HepG2 (cell line): ENCODE measurements around the gene SPATA13. TPM values are rescaled to one million over a fixed set of nuclear protein-coding genes. Genes with fewer than 3 reads are reported as not detected.

Source experiments
- ATAC-seq: fragments of 200-7000 bp; cut with Tn5 transposase; 3 replicates; pipeline ENCODE4 v1.9.1; 2020; ENCODE audit warnings: mild to moderate bottlenecking, moderate library complexity
- BruUV-seq: library from RNA; stranded (reverse); fragments of 400-500 nt; replicated peaks from 2 replicates; lab custom pipeline; 2021; lab: Mats Ljungman, UMichigan
- CTCF ChIA-PET: fragments of 300-600 bp; formaldehyde crosslinking; extraction: SDS; loops from one replicate; lab custom pipeline; 2021; ENCODE audit warnings: low total read pairs, inconsistent platforms, low intra/inter-chr PET ratio; lab: Yijun Ruan, JAX
- POLR2A ChIA-PET: fragments of 350-600 bp; sonication (Branson Sonifier 250); formaldehyde crosslinking; loops from one replicate; lab custom pipeline; 2020; ENCODE audit warnings: antibody characterized with exemption, inconsistent platforms; lab: Yijun Ruan, JAX
- DNase-seq: peaks from one replicate; pipeline ENCODE4 v3.0.0-alpha.2; 2015; ENCODE audit warnings: low spot score
- FAIRE-seq: peaks from 3 replicates; lab custom pipeline; 2011; peaks lifted over from hg19 to GRCh38; lab: Jason Lieb, UNC
- H2AFZ ChIP-seq: one replicate; pipeline ENCODE4 v1.6.1; 2011; ENCODE audit warnings: low read length, inconsistent platforms
- H3K27ac ChIP-seq: fragments of 300-600 bp; 3 replicates; pipeline ENCODE4 v1.8.0; 2011; ENCODE audit warnings: mixed run types, mild to moderate bottlenecking, mixed read lengths, low read length, inconsistent platforms; ENCODE audit not compliant: insufficient read depth; ENCODE audit errors: extremely low read length
- H3K27me3 ChIP-seq, 2 experiments: fragments of 200-600 bp in 1 of 2; 2 replicates in 1 of 2; 3 replicates in 1 of 2; pipeline versions ENCODE4 v1.6.0 to v1.8.0; 2011; ENCODE audit warnings: low read length in 2 of 2, mild to moderate bottlenecking in 2 of 2, moderate library complexity in 2 of 2, inconsistent platforms in 1 of 2; ENCODE audit not compliant: insufficient read depth in 2 of 2, control insufficient read depth in 1 of 2
- H3K36me3 ChIP-seq, 2 experiments: fragments of 200-600 bp in 1 of 2; replicated peaks in 1 of 2; 2 replicates in 1 of 2; 3 replicates in 1 of 2; pipeline versions ENCODE4 v1.5.1 to v1.8.0; 2011; ENCODE audit warnings: low read length in 2 of 2, inconsistent platforms in 1 of 2; ENCODE audit not compliant: insufficient read depth in 2 of 2, control insufficient read depth in 1 of 2
- H3K4me1 ChIP-seq: 2 replicates; pipeline ENCODE4 v1.5.1; 2012; ENCODE audit warnings: low read length, inconsistent platforms; ENCODE audit not compliant: insufficient read depth
- H3K4me2 ChIP-seq: 2 replicates; pipeline ENCODE4 v1.6.0; 2011; ENCODE audit warnings: low read depth, low read length, inconsistent platforms
- H3K4me3 ChIP-seq, 3 experiments: fragments of 200-600 bp in 1 of 3; sonication (generic), shearing (Covaris generic) in 1 of 3; replicated peaks in 1 of 3; 2 replicates each; pipeline ENCODE4 v1.5.1; 2011 to 2016; ENCODE audit warnings: low read length in 3 of 3, inconsistent platforms in 2 of 3, low read depth in 2 of 3, mild to moderate bottlenecking in 2 of 3, control low read depth in 1 of 3, mixed read lengths in 1 of 3; ENCODE audit not compliant: insufficient read depth in 1 of 3
- H3K79me2 ChIP-seq: one replicate; pipeline ENCODE4 v1.6.1; 2011; ENCODE audit warnings: low read length, inconsistent platforms; ENCODE audit not compliant: insufficient read depth
- H3K9ac ChIP-seq: 2 replicates; pipeline ENCODE4 v1.6.0; 2011; ENCODE audit warnings: mild to moderate bottlenecking, low read depth, low read length, inconsistent platforms; ENCODE audit not compliant: insufficient read depth
- H3K9me3 ChIP-seq: 2 replicates; pipeline ENCODE4 v1.5.1; 2012; ENCODE audit warnings: mild to moderate bottlenecking, low read length
- H4K20me1 ChIP-seq: 2 replicates; pipeline ENCODE4 v1.6.0; 2011; ENCODE audit warnings: inconsistent platforms, mild to moderate bottlenecking, low read length, moderate library complexity; ENCODE audit not compliant: insufficient read depth
- GATAD1 ChIP-seq: IDR thresholded peaks from 2 replicates; pipeline ENCODE4 v1.6.1; 2016; ENCODE audit warnings: missing genetic modification reagents, missing compliant biosample characterization
- GMEB1 ChIP-seq: sonication (generic); formaldehyde crosslinking; IDR thresholded peaks from 2 replicates; pipeline ENCODE4 v1.5.1; 2020; ENCODE audit warnings: missing genetic modification reagents, mild to moderate bottlenecking, borderline replicate concordance
- NFAT5 ChIP-seq: sonication (generic); formaldehyde crosslinking; IDR thresholded peaks from 2 replicates; pipeline ENCODE4 v1.4.0; 2020; ENCODE audit warnings: missing genetic modification reagents
- NRL ChIP-seq: sonication (generic); formaldehyde crosslinking; IDR thresholded peaks from 2 replicates; pipeline ENCODE4 v1.5.0; 2020; ENCODE audit warnings: missing genetic modification reagents, mild to moderate bottlenecking, moderate library complexity, borderline replicate concordance
- TAF1 ChIP-seq: sonication (generic); formaldehyde crosslinking; IDR thresholded peaks from 2 replicates; pipeline ENCODE4 v1.4.0; 2020; ENCODE audit warnings: missing genetic modification reagents
- ZBTB3 ChIP-seq: sonication (generic); formaldehyde crosslinking; IDR thresholded peaks from 2 replicates; pipeline ENCODE4 v1.4.0; 2020; ENCODE audit warnings: low read depth, mild to moderate bottlenecking, moderate library complexity, missing genetic modification reagents, borderline replicate concordance
- ZBTB7B ChIP-seq: sonication (generic); formaldehyde crosslinking; IDR thresholded peaks from 2 replicates; pipeline ENCODE4 v1.4.0; 2020; ENCODE audit warnings: missing genetic modification reagents
- ZEB1 ChIP-seq: IDR thresholded peaks from 2 replicates; pipeline ENCODE4 v1.6.1; 2012; ENCODE audit warnings: mild to moderate bottlenecking, low read depth, inconsistent platforms; ENCODE audit not compliant: insufficient replicate concordance
- ZNF264 ChIP-seq: sonication (generic); formaldehyde crosslinking; IDR thresholded peaks from 2 replicates; pipeline ENCODE4 v1.4.0; 2020; ENCODE audit warnings: missing genetic modification reagents
- ZNF431 ChIP-seq: sonication (generic); formaldehyde crosslinking; IDR thresholded peaks from 2 replicates; pipeline ENCODE4 v1.9.0; 2022; ENCODE audit warnings: missing genetic modification reagents, low read depth, mild to moderate bottlenecking, borderline replicate concordance
- ZNF550 ChIP-seq: sonication (generic); formaldehyde crosslinking; IDR thresholded peaks from 2 replicates; pipeline ENCODE4 v1.4.0; 2020; ENCODE audit warnings: mild to moderate bottlenecking, missing genetic modification reagents, borderline replicate concordance
- ZNF574 ChIP-seq: sonication (generic); formaldehyde crosslinking; IDR thresholded peaks from 2 replicates; pipeline ENCODE4 v1.4.0; 2020; ENCODE audit warnings: missing genetic modification reagents
- ZNF879 ChIP-seq: sonication (generic); formaldehyde crosslinking; IDR thresholded peaks from 2 replicates; pipeline ENCODE4 v1.8.1; 2023; ENCODE audit warnings: missing genetic modification reagents
- WGBS: methylation state at CpG from one replicate; pipeline ENCODE4 v1.1.6; 2017; ENCODE audit warnings: low lambda C conversion rate; 5-methylcytosine and 5-hydroxymethylcytosine counted together
- in situ Hi-C: cut with HindIII; loops from 2 replicates; pipeline ENCODE4 v1.10.0; 2017; ENCODE audit warnings: low pct_unique_long_range_greater_than_20kb; ENCODE audit not compliant: extremely low pct_ligation_motif_present
- intact Hi-C: fragments of 100-400 bp; cut with micrococcal nuclease; formaldehyde crosslinking; loops from one replicate; pipeline ENCODE4 v1.10.0; 2022; ENCODE audit not compliant: unreplicated experiment
- polyA plus RNA-seq, 8 experiments: library from polyadenylated mRNA; depleted of rRNA in 3 of 8; stranded (reverse) in 7 of 8; unstranded in 1 of 8; fragments of >200 nt; fragmentation: Illumina TruSeq in 4 of 8; extraction: Trizol in 4 of 8; gene quantifications; 2 replicates each; pipeline versions ENCODE4 v1.2.1 to v1.2.3, GENCODE V29; 2011 to 2016; ENCODE audit warnings: low read depth in 4 of 8, missing spikeins in 1 of 8, mixed read lengths in 1 of 8; ENCODE audit not compliant: insufficient read depth in 1 of 8
- total RNA-seq, 5 experiments: library from RNA; depleted of rRNA; stranded (reverse); fragments of >200 nt; fragmentation: Illumina TruSeq; extraction: Trizol; gene quantifications; 2 replicates each; pipeline ENCODE4 v1.2.3, GENCODE V29; 2016; ENCODE audit warnings: low read depth in 1 of 5

SPATA13 gene
- total and polyA plus RNA-seq, 2 of the 13 experiments (the other 11 are each of a cell fraction or from before 2014, with no cell fraction given) = 11.3 to 14.2 TPM

DNA sequence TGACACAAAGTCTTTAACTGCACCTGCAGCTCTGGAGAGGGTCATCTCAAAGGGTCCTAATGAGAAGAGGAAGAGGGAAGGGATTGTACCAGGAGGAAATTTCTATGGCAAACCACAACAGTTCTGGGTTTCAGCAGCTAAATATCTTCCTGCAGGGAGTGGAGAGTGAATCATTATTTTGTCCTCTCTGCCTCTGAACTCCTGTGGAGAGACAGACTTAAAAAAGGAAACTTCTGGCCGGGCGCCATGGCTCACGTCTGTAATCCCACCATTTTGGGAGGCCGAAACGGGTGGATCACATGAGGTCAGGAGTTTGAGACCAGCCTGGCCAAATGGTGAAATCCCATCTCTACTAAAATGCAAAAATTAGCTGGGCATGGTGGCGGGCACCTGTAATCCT, 132.0 kb downstream of the SPATA13 start:
- H3K4me3 ChIP-seq = no peak overlapping the region
- no peaks in the 10 kb centered on the region for H4K20me1 ChIP-seq
- H3K79me2 ChIP-seq = no peaks in the 10 kb centered on the region
- 99% methylated on average over 6 of the region's 6 CpGs for WGBS
- H3K27ac ChIP-seq = no peak overlapping the region
- intact Hi-C loops (no loop called here), in situ Hi-C loops (no loop called here)
- ChIA-PET CTCF (no interaction called here), POLR2A (no interaction called here)
- no peak overlapping the region for H3K9ac ChIP-seq
- H3K27me3 ChIP-seq = no peaks in the 10 kb centered on the region
- no peak for FAIRE-seq
- no peak overlapping the region for H3K4me2 ChIP-seq
- TF ChIP-seq TAF1 (CRISPR knock-in tag) (no peak), ZNF431 (CRISPR knock-in tag) (no peak), GMEB1 (no peak), ZNF879 (CRISPR knock-in tag) (no peak), ZNF574 (CRISPR knock-in tag) (no peak), ZNF550 (CRISPR knock-in tag) (no peak), ZBTB7B (CRISPR knock-in tag) (no peak), ZEB1 (no peak), ZNF264 (CRISPR knock-in tag) (no peak), NRL (CRISPR knock-in tag) (no peak), NFAT5 (no peak), ZBTB3 (CRISPR knock-in tag) (no peak), GATAD1 (CRISPR knock-in tag) (no peak)
- no peak for ATAC-seq
- no peak overlapping the region for H2AFZ ChIP-seq
- no peaks in the 10 kb centered on the region for H3K9me3 ChIP-seq
- peaks cover 28 to 80% of the 10 kb centered on the region in 2 experiments for H3K36me3 ChIP-seq
- BruUV-seq = no TSS peak
- H3K4me1 ChIP-seq = no peaks in the 10 kb centered on the region
- DNase-seq = no peak
